ENCODE results near the gene POC1A. TPM values are rescaled to one million over a fixed set of nuclear protein-coding genes. Genes with fewer than 3 reads are reported as not detected.

Gene POC1A
- total and polyA plus RNA-seq, 2 of the 4 experiments (the other 2 are of a cell fraction): 10.6 to 11.5 TPM

- H2AK5ac ChIP-seq (ENCODE audit: low read depth, low read length): peak overlapping the region; percentile 55
- no peak overlapping the region for H3K27ac ChIP-seq (ENCODE audit: insufficient read depth, low read length)
- no peak overlapping the region for H2BK5ac ChIP-seq (ENCODE audit: low read depth, low read length, poor library complexity, severe bottlenecking)
- dilution Hi-C loops (cut with HindIII; ENCODE audit: low sequenced_read_pairs, unreplicated experiment) (no loop called here), intact Hi-C loops (cut with micrococcal nuclease) (loop anchor here (1.0 to 5.0 kb wide), 3 partner anchors 33 to 84 kb away; no protein-coding TSS in a partner anchor), in situ Hi-C loops (cut with MboI; ENCODE audit: low sequenced_read_pairs) (no loop called here)
- POLR2A ChIA-PET (ENCODE audit: unreplicated experiment): interaction anchor here (1.0 kb wide), 1 partner anchor 85 kb away, joined by 3 read pairs; no protein-coding TSS in a partner anchor
- H3K14ac ChIP-seq (replicated peaks; ENCODE audit: low read depth, low read length): 0 out of 2 replicates have a peak overlapping the region, but pooled peaks have one; percentile 88
- H3K4me1 ChIP-seq (ENCODE audit: control insufficient read depth, insufficient read depth, low read length): peaks cover 20% of the 10 kb centered on the region
- H2BK120ac ChIP-seq (ENCODE audit: low read depth, low read length): peak overlapping the region; percentile 42; the same call in 1 of the 2 replicates
- peaks cover 6 to 30% of the 10 kb centered on the region in 2 experiments; a peak in 3 of 4 replicates for H3K79me1 ChIP-seq (ENCODE audit: low read depth in 1 of 2, low read length in 2 of 2)
- H4K20me1 ChIP-seq (ENCODE audit: insufficient read depth, low read length): peaks cover 11% of the 10 kb centered on the region; the same call in 1 of the 2 replicates
- peak overlapping the region; percentile 43 for H4K5ac ChIP-seq (ENCODE audit: low read depth, low read length)
- no peak overlapping the region; the same call in 2 of the 3 replicates for H2BK15ac ChIP-seq (ENCODE audit: low read depth, low read length)
- no TSS peak for BruUV-seq (replicated peaks)
- H3K9me1 ChIP-seq (ENCODE audit: insufficient read depth, low read length): peaks cover 8% of the 10 kb centered on the region; the same call in 1 of the 2 replicates
- peak overlapping the region; percentile 31; the same call in 1 of the 2 replicates for H3K9ac ChIP-seq (ENCODE audit: low read depth, low read length)
- no peaks in the 10 kb centered on the region for H3K27me3 ChIP-seq (ENCODE audit: control insufficient read depth, insufficient read depth, low read length)
- no peak overlapping the region for H3K18ac ChIP-seq (ENCODE audit: low read depth, low read length)
- no peak for DNase-seq
- peak overlapping the region; percentile 91 for H3K4me2 ChIP-seq (ENCODE audit: low read depth, low read length)
- peak overlapping the region; percentile 60; the same call in 1 of the 2 replicates for H4K91ac ChIP-seq (ENCODE audit: insufficient read depth, low read depth, low read length)
- peak overlapping the region; percentile 98 for H2AFZ ChIP-seq (replicated peaks; ENCODE audit: low read length, poor library complexity)
- H3K56ac ChIP-seq (ENCODE audit: extremely low read depth, insufficient read depth, low read length): no peak overlapping the region
- peak overlapping the region; percentile 64 to 95; a peak in 3 of 4 replicates for H4K8ac ChIP-seq (ENCODE audit: low read depth in 2 of 2, low read length in 2 of 2)
- H3K4ac ChIP-seq (ENCODE audit: low read depth, low read length): peak overlapping the region; percentile 67
- peak overlapping the region; percentile 97 for H2AK9ac ChIP-seq (replicated peaks; ENCODE audit: low read depth, low read length, poor library complexity)
- H2BK20ac ChIP-seq (ENCODE audit: low read depth, low read length): no peak overlapping the region
- peak overlapping the region; percentile 51 for H3K4me3 ChIP-seq (ENCODE audit: insufficient read depth, low read depth, low read length)
- no peak overlapping the region for H3K23ac ChIP-seq (ENCODE audit: low read depth, low read length)
- 45% methylated on average over 4 of the region's 14 CpGs; no CpG with 5 or more reads in 1 of the 2 experiments for WGBS, 2 experiments (ENCODE audit: extremely low coverage in 2 of 2, insufficient read length in 1 of 2)
- CTCF ChIA-PET: interaction anchor here (1.2 kb wide), 1 partner anchor 57 kb away, joined by 3 read pairs; no protein-coding TSS in a partner anchor
- no peak for ATAC-seq (ENCODE audit: low read depth)
- peaks cover 6% of the 10 kb centered on the region for H3K36me3 ChIP-seq (ENCODE audit: control insufficient read depth, insufficient read depth, low read length)
- H3K9me3 ChIP-seq (ENCODE audit: control insufficient read depth, insufficient read depth, low read length): no peaks in the 10 kb centered on the region
- TF ChIP-seq RAD21 (IDR thresholded peaks at IDR 0.05; ENCODE audit: low read length) (no peak), FOS (IDR thresholded peaks at IDR 0.05; ENCODE audit: low read depth, low read length) (no peak), CEBPB (IDR thresholded peaks at IDR 0.05; ENCODE audit: low read depth, low read length) (no peak), RCOR1 (IDR thresholded peaks at IDR 0.05; ENCODE audit: insufficient replicate concordance, low read length) (no peak), RFX5 (IDR thresholded peaks at IDR 0.05; ENCODE audit: low read depth, low read length) (no peak), SMC3 (IDR thresholded peaks at IDR 0.05; ENCODE audit: low read depth, low read length) (no peak), POLR2A (IDR thresholded peaks at IDR 0.05; ENCODE audit: low read depth, low read length) (no peak), CHD1 (IDR thresholded peaks at IDR 0.05; ENCODE audit: low read depth, low read length) (no peak)
- TF ChIP-seq, protein P1, sequence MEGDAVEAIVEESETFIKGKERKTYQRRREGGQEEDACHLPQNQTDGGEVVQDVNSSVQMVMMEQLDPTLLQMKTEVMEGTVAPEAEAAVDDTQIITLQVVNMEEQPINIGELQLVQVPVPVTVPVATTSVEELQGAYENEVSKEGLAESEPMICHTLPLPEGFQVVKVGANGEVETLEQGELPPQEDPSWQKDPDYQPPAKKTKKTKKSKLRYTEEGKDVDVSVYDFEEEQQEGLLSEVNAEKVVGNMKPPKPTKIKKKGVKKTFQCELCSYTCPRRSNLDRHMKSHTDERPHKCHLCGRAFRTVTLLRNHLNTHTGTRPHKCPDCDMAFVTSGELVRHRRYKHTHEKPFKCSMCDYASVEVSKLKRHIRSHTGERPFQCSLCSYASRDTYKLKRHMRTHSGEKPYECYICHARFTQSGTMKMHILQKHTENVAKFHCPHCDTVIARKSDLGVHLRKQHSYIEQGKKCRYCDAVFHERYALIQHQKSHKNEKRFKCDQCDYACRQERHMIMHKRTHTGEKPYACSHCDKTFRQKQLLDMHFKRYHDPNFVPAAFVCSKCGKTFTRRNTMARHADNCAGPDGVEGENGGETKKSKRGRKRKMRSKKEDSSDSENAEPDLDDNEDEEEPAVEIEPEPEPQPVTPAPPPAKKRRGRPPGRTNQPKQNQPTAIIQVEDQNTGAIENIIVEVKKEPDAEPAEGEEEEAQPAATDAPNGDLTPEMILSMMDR (conservative IDR thresholded peaks at IDR 0.05; ENCODE audit: low read depth, low read length): no peak
These were observed 96.3 kb downstream of the POC1A start for GRCh38 chr3:52057812-52058495.

All from IMR-90 (cell line).